GM18526 (cell line): ENCODE results near the gene PRKAG3.

Experiments
- POLR2A ChIP-seq: IDR thresholded peaks from 3 replicates; pipeline ENCODE4 v1.6.1; 2011; ENCODE audit not compliant: insufficient read length; ENCODE audit errors: extremely low read depth

PRKAG3 gene

DNA sequence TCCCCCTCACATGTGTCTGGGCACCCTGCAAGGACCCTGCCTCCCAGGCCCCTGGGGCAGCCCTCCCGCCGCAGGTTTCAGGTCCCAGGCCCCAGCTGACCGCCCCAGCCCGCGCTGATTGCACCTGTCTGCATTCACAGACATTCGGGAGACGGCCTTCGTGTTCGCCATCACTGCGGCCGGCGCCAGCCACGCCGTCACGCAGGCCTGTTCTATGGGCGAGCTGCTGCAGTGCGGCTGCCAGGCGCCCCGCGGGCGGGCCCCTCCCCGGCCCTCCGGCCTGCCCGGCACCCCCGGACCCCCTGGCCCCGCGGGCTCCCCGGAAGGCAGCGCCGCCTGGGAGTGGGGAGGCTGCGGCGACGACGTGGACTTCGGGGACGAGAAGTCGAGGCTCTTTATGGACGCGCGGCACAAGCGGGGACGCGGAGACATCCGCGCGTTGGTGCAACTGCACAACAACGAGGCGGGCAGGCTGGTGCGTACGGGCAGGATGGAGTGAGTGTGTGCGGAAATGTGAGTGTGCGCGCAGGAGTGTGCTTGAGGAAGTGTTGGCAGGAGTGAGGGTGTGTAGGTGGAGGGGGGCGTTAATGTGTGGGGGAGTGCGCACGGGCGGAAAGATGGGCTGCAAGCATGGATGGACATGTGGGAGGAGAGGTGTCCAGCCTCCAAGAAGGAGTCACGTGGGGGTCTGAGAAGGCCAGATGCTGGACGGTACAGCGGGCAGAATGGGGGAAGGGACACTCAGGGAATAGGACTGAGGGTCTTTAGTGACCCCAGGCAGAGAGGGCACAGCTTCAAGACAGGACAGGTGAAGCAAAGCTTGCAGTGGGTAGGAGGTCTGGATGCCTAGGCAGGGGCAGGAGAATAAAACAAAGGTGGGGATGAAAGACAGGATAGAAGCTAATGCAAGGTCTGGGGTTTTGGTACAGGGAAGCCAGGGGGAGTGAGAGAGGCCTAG lies 40.0 kb upstream of the PRKAG3 start:
- peak; percentile 24 for TF ChIP-seq POLR2A

DNA sequence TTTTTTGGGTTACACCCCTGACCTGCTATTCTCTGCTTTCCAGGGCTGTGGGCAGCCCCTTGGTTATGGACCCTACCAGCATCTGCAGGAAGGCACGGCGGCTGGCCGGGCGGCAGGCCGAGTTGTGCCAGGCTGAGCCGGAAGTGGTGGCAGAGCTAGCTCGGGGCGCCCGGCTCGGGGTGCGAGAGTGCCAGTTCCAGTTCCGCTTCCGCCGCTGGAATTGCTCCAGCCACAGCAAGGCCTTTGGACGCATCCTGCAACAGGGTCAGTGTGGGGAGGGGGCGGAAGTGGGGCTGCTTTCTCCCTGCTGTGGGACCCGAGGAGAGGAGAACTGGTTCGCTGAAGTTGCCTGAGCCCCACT lies 39.4 kb upstream of the PRKAG3 start:
- peak; percentile 41 for TF ChIP-seq POLR2A

GRCh38 chr2:218869064-218869463 lies 37.5 kb upstream of the PRKAG3 start:
- TF ChIP-seq POLR2A = no peak

- no peak for TF ChIP-seq POLR2A
These were observed 36.3 kb upstream of the PRKAG3 start for GRCh38 chr2:218867900-218868299.

DNA sequence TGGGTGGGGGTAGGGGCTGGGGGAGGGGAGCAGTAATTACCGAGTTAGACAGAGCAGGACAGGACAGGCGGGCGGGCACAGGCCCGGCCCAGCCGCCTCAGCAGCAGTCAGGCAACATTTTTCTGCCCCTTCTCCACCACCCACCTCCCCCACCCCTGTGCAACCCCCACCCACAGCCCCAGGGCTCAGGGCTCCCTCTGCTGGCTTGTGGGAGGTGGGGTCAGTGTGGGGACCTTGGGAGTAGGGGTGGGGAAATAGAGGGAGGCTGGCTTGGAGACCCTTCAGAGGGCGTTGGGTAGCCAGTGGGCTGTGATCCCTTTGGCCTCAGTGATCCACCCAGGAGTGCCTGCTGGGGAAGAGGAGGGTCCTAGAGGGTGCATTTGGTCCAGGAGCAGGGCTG lies 34.4 kb upstream of the PRKAG3 start:
- TF ChIP-seq POLR2A = no peak

- no peak for TF ChIP-seq POLR2A
These were observed 33.8 kb upstream of the PRKAG3 start for GRCh38 chr2:218865396-218865795.

- TF ChIP-seq POLR2A = no peak
These were observed 31.5 kb upstream of the PRKAG3 start for GRCh38 chr2:218863021-218863520.

DNA sequence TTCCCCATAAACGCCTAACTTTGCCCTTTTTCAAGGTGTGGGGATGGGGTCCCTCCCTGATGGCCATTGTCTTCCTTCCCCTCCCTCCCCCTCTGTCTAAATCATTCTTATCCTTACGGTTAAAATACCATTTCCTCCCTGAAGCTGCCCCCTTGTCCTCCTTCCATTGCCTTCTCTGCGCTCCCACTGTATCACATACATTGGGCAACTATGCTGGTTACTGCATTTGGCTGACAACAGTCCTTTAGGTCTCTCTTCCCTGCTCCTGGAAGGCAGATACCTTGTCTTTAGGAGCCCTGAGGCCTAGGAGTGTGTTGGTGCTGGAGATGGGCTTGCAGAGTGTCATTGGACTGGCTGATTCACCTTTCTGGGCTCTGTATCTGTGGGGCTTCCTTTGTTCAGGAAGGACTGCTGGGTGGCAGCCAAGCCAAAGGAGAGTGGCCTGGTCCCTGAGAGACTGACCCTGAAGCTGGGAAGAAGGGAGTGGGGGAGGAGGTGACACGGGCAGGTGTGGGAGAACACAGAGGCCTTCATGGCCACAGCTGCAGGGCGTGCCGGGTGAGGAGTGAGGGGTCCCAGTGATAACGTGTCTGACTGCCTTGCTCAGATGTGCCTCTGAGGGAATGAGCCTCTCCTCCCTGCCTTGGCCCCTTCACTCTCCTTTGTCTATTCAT lies 30.2 kb upstream of the PRKAG3 start:
- no peak for TF ChIP-seq POLR2A

DNA sequence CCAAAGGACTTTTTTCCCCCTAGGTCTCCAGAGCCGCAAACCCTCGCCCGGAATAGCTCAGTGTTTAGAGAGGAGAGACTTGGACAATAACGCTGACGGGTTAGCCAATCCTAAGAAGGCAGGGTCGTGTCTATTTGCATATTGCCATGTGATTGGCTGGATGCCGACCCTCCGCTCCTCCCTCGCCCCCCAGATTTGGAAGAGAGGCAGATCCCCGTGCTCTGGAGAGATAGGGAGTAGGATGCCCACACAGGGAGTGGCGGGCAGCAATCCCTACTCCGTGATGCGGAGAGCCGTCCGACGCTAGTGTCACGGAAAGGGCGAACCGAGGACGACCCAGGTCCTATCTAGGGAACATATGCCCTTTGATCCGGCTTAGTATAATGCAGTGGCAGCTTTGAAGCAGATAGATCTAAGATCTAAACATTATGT lies 29.4 kb upstream of the PRKAG3 start:
- TF ChIP-seq POLR2A = no peak

DNA sequence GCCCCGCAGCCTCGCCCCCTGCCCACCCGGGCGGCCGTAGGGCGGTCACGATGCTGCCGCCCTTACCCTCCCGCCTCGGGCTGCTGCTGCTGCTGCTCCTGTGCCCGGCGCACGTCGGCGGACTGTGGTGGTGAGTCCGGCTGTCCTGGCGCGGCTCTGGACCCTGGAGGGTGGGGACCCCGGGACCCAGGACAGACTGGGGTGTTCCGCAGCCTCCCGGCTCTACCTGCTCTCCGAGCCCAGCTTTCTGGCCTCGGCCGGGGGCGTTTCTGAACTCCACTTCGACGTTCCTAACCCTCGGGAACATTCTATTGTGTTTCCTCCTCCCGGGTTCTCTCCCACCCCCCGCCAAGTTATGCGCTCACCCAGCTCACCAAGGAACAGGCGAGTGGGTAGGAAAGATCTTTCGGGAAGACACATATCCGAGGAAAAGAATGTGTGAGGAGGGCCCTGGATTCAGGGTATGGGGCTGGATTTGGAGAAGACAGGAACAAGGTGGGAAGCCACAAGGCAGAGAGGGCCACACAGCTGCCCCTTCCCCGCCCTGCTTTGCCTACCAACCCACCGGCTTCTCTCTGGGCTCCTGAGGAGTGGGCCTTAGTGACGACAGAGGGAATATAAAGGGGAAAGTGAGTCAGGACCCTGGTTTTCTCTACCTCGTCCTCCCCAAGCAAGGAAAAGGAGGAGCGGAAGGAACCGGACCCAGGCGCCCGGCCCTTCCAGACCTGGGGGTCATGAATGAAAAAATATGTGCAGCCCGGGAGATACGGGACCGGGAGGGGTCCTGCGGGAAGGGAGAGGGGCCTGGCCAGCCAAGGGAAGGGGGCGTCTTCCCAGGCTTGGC lies 28.6 kb upstream of the PRKAG3 start:
- no peak for TF ChIP-seq POLR2A

GRCh38 chr2:218859556-218859987 lies 28.0 kb upstream of the PRKAG3 start, which contains the start of gene WNT6:
Gene WNT6, plus strand, starts transcription at chr2:218859805. Its CDS starts 233 bp downstream, at chr2:218860038.
- no peak for TF ChIP-seq POLR2A

DNA sequence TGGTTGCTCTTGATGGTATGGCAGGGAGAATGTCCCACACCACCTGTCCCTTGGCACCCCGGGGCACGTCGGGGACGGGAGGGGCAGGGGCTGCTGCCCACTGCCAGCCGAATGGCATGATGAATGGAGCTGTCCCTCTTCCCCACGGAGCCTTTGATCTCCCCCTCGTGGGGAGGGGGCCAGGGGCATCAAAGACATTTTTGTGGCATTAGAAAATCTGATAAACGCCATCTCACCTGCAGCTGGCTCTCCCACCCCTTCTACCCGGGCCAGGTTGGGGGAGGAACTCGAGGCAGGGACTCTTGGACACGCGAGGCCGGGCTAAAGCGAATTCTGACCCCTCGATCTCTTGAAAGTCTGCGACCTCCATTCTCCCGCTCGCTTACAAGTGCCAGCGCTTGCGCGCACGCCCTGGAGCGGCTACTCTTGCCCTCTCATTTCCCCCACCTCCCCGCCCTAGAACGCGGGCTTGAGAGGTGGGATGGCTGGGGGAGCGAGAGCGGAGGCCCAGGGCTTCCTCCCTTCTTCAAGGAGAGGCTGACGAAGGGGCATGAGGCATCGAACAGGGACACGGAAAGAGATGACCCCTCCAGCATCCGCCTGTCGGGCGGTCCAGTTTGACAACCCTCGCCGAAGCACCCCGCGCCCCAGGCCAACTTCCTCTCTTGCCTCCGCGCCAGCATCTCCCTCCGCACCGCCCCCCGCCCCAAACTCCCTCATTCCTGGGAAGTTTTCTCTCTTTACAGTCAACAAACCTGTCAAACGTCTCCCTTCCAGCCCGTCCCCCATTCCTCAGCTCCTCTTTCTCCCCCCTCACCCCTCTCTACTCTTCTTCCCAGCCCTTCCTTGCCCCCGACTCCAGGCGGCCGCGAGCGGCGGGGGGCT lies 27.3 kb upstream of the PRKAG3 start:
- no peak for TF ChIP-seq POLR2A

DNA sequence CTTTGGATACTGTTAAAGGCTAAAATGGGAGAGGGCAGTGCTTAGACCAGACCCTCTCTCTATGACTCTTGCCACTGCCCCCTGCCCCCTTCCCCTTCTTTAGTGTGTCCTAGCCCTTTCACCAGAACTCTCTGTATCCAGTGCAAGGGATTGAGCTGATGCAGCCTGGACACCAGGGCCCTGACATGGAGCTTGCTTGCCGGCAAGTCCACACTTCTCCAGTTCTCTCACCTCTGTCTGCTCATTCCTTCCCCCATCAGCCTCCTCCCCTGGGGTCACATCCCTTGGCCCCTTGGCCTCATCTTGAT lies 26.5 kb upstream of the PRKAG3 start:
- TF ChIP-seq POLR2A = no peak
